GM12872 (cell line): ENCODE data around the gene CACNA1C.

ENCODE experiments used
- TF ChIP-seq, protein P1 (sequence below): IDR thresholded peaks from 3 replicates; pipeline ENCODE4 v1.5.1; 2011; ENCODE audit warnings: low read depth, mild to moderate bottlenecking, low read length, moderate library complexity; ENCODE audit not compliant: insufficient read depth

CACNA1C gene

GRCh38 chr12:2574355-2574935 is 521.7 kb downstream of the CACNA1C start:
- TF ChIP-seq, protein P1, sequence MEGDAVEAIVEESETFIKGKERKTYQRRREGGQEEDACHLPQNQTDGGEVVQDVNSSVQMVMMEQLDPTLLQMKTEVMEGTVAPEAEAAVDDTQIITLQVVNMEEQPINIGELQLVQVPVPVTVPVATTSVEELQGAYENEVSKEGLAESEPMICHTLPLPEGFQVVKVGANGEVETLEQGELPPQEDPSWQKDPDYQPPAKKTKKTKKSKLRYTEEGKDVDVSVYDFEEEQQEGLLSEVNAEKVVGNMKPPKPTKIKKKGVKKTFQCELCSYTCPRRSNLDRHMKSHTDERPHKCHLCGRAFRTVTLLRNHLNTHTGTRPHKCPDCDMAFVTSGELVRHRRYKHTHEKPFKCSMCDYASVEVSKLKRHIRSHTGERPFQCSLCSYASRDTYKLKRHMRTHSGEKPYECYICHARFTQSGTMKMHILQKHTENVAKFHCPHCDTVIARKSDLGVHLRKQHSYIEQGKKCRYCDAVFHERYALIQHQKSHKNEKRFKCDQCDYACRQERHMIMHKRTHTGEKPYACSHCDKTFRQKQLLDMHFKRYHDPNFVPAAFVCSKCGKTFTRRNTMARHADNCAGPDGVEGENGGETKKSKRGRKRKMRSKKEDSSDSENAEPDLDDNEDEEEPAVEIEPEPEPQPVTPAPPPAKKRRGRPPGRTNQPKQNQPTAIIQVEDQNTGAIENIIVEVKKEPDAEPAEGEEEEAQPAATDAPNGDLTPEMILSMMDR, result no peak

DNA sequence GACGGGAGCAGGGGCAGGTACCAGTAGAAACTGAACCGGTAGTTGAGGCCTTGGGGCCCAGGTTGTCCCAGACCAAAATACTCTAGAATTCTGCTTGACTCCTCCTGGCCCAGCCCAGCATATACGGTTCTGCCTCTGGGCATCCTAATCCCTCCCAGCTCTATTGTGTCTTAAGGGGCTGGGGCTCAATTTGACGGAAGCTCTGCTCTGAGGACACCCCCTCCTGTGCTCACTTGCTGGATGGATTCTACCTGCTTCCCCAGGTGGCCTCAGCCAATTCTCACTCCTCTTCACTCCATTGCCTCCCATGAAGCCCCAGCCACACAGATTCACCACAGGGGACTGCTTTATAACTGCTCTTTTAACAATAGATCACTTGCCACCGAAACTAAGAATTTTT is 522.5 kb downstream of the CACNA1C start:
- TF ChIP-seq, protein P1, result no peak

- TF ChIP-seq, protein P1, result no peak
Measured at GRCh38 chr12:2578211-2578610, 525.4 kb downstream of the CACNA1C start.

- TF ChIP-seq, protein P1, result no peak
Measured at GRCh38 chr12:2578772-2579171, 526.0 kb downstream of the CACNA1C start.

- TF ChIP-seq, protein P1, result no peak
Measured at GRCh38 chr12:2580821-2581220, 528.0 kb downstream of the CACNA1C start.

- TF ChIP-seq, protein P1, result no peak
Measured at GRCh38 chr12:2581293-2582045, 528.7 kb downstream of the CACNA1C start.

GRCh38 chr12:2582631-2583030 is 529.8 kb downstream of the CACNA1C start:
- TF ChIP-seq, protein P1, result no peak
